ENCODE data around the gene PSMD13.
"Not testable (repeated sequence)": the region's sequence is repeated elsewhere in the genome, so short reads cannot be mapped to it uniquely, and the experiment has no call there.

The PSMD13 gene

GRCh38 chr11:280706-281485 lies 44.1 kb downstream of the PSMD13 start:
- peak in 4 of 10 donors; percentile 8 to 79 (median 44) for DNase-seq
- intact Hi-C loops (cut with DNase I), result no loop called here

- peak in 2 of 10 donors; percentile 25 to 77 for DNase-seq
- intact Hi-C loops (cut with DNase I), result no loop called here
Measured at GRCh38 chr11:281486-282161, 44.8 kb downstream of the PSMD13 start.

- DNase-seq, result peak in 3 of 10 donors; percentile 1 to 43 (median 42)
- intact Hi-C loops (cut with DNase I), result no loop called here
Measured at GRCh38 chr11:282171-282570, 45.4 kb downstream of the PSMD13 start.

GRCh38 chr11:282630-283360 lies 46.0 kb downstream of the PSMD13 start:
- DNase-seq, result peak in 3 of 10 donors; percentile 1 to 49 (median 40)
- intact Hi-C loops (cut with DNase I), result no loop called here

GRCh38 chr11:283405-284104 lies 46.8 kb downstream of the PSMD13 start:
- intact Hi-C loops (cut with DNase I), result no loop called here
- DNase-seq, result peak in 2 of 10 donors; percentile 27 to 47

GRCh38 chr11:284105-285020 lies 47.6 kb downstream of the PSMD13 start:
- peak in 6 of 10 donors; percentile 4 to 80 (median 40) for DNase-seq
- intact Hi-C loops (cut with DNase I), result no loop called here

- intact Hi-C loops (cut with DNase I), result no loop called here
- DNase-seq, result peak in 4 of 10 donors; percentile 5 to 76 (median 29)
Measured at GRCh38 chr11:285021-285893, 48.5 kb downstream of the PSMD13 start.

GRCh38 chr11:285894-286220 lies 49.1 kb downstream of the PSMD13 start:
- intact Hi-C loops (cut with DNase I), result no loop called here
- DNase-seq, result peak in 2 of 10 donors; percentile 30 to 57

- DNase-seq, result peak in 5 of 10 donors; percentile 2 to 81 (median 43)
- intact Hi-C loops (cut with DNase I), result not testable (repeated sequence)
Measured at GRCh38 chr11:286977-287820, 50.4 kb downstream of the PSMD13 start.

GRCh38 chr11:287821-288477 lies 51.2 kb downstream of the PSMD13 start:
- peak in 5 of 10 donors; percentile 6 to 82 (median 50) for DNase-seq
- intact Hi-C loops (cut with DNase I), result no loop called here

- intact Hi-C loops (cut with DNase I), result no loop called here
- peak in 5 of 10 donors; percentile 26 to 88 (median 63) for DNase-seq
Measured at GRCh38 chr11:288478-289397, 52.0 kb downstream of the PSMD13 start, which contains the start of gene PGGHG. Gene PGGHG (plus strand): TSS chr11:289126. CDS start chr11:289817, 691 bp downstream.

- DNase-seq, result peak in 2 of 10 donors; percentile 2 to 29
- intact Hi-C loops (cut with DNase I), result no loop called here
Measured at GRCh38 chr11:289398-289711, 52.6 kb downstream of the PSMD13 start.

GRCh38 chr11:289712-290620 lies 53.2 kb downstream of the PSMD13 start:
- peak in 4 of 10 donors; percentile 17 to 78 (median 69) for DNase-seq
- intact Hi-C loops (cut with DNase I), result no loop called here

GRCh38 chr11:290621-291231 lies 54.0 kb downstream of the PSMD13 start:
- peak in 4 of 10 donors; percentile 13 to 66 (median 45) for DNase-seq
- intact Hi-C loops (cut with DNase I), result no loop called here
